HUES64 (cell line): ENCODE results near the gene PPIB.

ENCODE experiments used
- H3K27ac ChIP-seq: 2 replicates; pipeline ENCODE4 v1.7.0; 2013; ENCODE audit warnings: low read depth, low read length, inconsistent platforms
- H3K27me3 ChIP-seq: 2 replicates; pipeline ENCODE4 v1.6.1; 2013; ENCODE audit warnings: mild to moderate bottlenecking, low read length; ENCODE audit not compliant: insufficient read depth
- H3K36me3 ChIP-seq: 2 replicates; pipeline ENCODE4 v1.6.1; 2013; ENCODE audit warnings: mild to moderate bottlenecking, low read length; ENCODE audit not compliant: insufficient read depth
- H3K4me1 ChIP-seq: 2 replicates; pipeline ENCODE4 v1.6.1; 2013; ENCODE audit warnings: mild to moderate bottlenecking, low read length, moderate library complexity; ENCODE audit not compliant: insufficient read depth
- H3K4me3 ChIP-seq: 2 replicates; pipeline ENCODE4 v1.5.1; 2013; ENCODE audit warnings: mild to moderate bottlenecking, low read length, moderate library complexity
- H3K9ac ChIP-seq: 2 replicates; pipeline ENCODE4 v1.6.1; 2013; ENCODE audit warnings: mild to moderate bottlenecking, low read depth, low read length
- H3K9me3 ChIP-seq: 2 replicates; pipeline ENCODE4 v1.6.1; 2013; ENCODE audit warnings: low read depth, low read length; ENCODE audit not compliant: insufficient read depth
- WGBS: fragments of 150-250, 120-280 bp; methylation state at CpG from one replicate; pipeline ENCODE4 v1.1.7; 2013; ENCODE audit warnings: missing lambda C conversion rate; 5-methylcytosine and 5-hydroxymethylcytosine counted together

The PPIB gene

GRCh38 chr15:64146885-64147681 is 15.7 kb downstream of the PPIB start:
- Histone ChIP-seq H3K4me3 (no peak overlapping the region), H3K27me3 (peaks cover 10% of the 10 kb centered on the region), H3K9me3 (no peaks in the 10 kb centered on the region), H3K36me3 (0 out of 2 replicates have a peak, but pooled peaks cover 3% of the 10 kb centered on the region), H3K27ac (no peak overlapping the region), H3K9ac (no peak overlapping the region), H3K4me1 (no peaks in the 10 kb centered on the region)
- 88% methylated on average over 26 of the region's 26 CpGs for WGBS

DNA sequence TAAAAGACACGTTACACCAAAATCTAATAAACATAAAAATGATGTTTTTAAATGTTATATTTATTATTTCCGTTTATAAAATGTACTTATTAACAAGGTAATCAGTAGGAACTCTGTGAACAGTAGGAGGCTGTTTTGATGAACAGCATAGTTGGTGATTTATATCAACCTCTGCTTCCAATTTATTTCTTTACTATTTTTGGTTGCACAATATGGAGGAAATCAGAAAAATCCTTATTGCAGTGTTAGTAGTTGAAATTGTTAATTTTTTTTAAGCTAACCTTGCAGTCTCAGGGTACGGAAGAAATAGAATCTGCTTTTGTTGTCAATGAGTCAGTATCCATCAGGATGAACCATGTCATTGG is 16.3 kb downstream of the PPIB start:
- WGBS = 91% methylated on average over 1 of the region's 3 CpGs
- no peaks in the 10 kb centered on the region for H3K9me3 ChIP-seq
- no peak overlapping the region for H3K9ac ChIP-seq
- peaks cover 4% of the 10 kb centered on the region; the same call in 1 of the 2 replicates for H3K27me3 ChIP-seq
- no peak overlapping the region for H3K4me3 ChIP-seq
- no peak overlapping the region for H3K27ac ChIP-seq
- no peaks in the 10 kb centered on the region for H3K4me1 ChIP-seq
- H3K36me3 ChIP-seq = 0 out of 2 replicates have a peak, but pooled peaks cover 3% of the 10 kb centered on the region

DNA sequence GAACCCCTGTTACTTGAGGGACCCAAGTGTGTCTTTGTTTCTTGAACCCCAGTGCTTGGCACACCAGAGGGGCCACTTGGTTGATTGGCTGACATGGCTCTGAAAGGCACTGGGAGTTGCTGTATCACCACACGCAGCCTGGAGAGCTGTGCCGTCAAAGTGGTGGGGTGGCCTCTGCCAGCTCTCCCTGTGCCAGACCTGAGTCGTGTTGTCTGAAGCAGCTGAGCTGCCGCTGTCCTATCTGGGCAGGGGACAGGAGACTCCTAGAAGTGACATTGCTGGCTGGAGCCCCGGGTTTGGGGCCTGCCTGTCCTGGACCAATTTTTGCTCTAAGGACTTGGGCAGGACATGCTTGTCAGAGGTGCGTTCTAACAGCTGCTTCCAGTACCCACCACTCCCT is 16.8 kb downstream of the PPIB start:
- H3K9ac ChIP-seq = no peak overlapping the region
- H3K36me3 ChIP-seq = 0 out of 2 replicates have a peak, but pooled peaks cover 3% of the 10 kb centered on the region
- 92% methylated on average over 6 of the region's 6 CpGs for WGBS
- H3K27me3 ChIP-seq = peaks cover 3% of the 10 kb centered on the region; the same call in 1 of the 2 replicates
- no peaks in the 10 kb centered on the region for H3K4me1 ChIP-seq
- H3K4me3 ChIP-seq = no peak overlapping the region
- no peak overlapping the region for H3K27ac ChIP-seq
- H3K9me3 ChIP-seq = no peaks in the 10 kb centered on the region

DNA sequence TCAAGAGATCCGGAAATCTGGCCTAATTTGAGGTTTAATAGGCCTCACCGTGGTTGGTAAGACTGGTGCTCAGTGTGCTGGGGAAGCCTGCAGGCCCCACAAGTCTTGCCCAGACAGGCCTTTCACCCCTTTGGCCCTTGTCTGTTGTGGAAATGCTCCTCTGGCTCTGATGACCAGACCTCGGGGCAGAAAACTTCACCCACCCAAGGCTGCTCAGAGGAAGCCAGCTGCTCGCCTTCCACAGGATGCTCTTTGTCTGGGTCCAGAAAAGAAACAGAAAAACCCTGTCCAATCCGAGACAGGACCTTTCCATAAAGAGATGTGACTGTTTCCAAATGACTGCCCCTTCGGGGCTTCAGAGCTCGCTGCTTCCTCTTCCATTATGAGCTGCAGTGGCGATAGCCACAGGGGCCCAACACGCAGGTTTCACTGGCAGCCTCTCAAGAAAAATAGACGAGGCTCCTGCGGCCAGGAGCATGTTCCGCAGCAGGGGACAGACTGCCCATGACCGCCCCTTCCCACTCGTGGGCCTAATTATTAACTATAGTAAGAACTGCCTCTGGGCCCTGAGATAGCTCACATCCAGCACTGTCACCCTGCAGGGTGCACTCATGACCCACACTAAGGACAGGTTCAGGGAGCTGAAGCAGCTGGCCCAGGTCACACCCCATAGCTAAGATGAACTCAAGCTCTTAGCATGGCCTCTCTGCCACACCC is 18.1 kb downstream of the PPIB start:
- no peak overlapping the region for H3K9ac ChIP-seq
- WGBS = 91% methylated on average over 14 of the region's 14 CpGs
- H3K27me3 ChIP-seq = no peaks in the 10 kb centered on the region
- H3K9me3 ChIP-seq = no peaks in the 10 kb centered on the region
- no peak overlapping the region for H3K27ac ChIP-seq
- H3K4me3 ChIP-seq = no peak overlapping the region
- H3K4me1 ChIP-seq = no peaks in the 10 kb centered on the region
- H3K36me3 ChIP-seq = 0 out of 2 replicates have a peak, but pooled peaks cover 3% of the 10 kb centered on the region

- Histone ChIP-seq H3K4me1 (no peaks in the 10 kb centered on the region), H3K4me3 (no peak overlapping the region), H3K27ac (no peak overlapping the region), H3K27me3 (no peaks in the 10 kb centered on the region), H3K9ac (no peak overlapping the region), H3K9me3 (no peaks in the 10 kb centered on the region), H3K36me3 (0 out of 2 replicates have a peak, but pooled peaks cover 3% of the 10 kb centered on the region)
- 89% methylated on average over 8 of the region's 8 CpGs for WGBS
These were observed 18.6 kb downstream of the PPIB start for GRCh38 chr15:64144192-64144564.

- no peaks in the 10 kb centered on the region for H3K4me1 ChIP-seq
- H3K27ac ChIP-seq = no peak overlapping the region
- H3K27me3 ChIP-seq = no peaks in the 10 kb centered on the region
- H3K36me3 ChIP-seq = peaks cover 10% of the 10 kb centered on the region; the same call in 1 of the 2 replicates
- no peaks in the 10 kb centered on the region for H3K9me3 ChIP-seq
- no peak overlapping the region for H3K9ac ChIP-seq
- H3K4me3 ChIP-seq = no peak overlapping the region
- 85% methylated on average over 6 of the region's 6 CpGs for WGBS
These were observed 19.5 kb downstream of the PPIB start for GRCh38 chr15:64143276-64143675.

GRCh38 chr15:64141798-64142512 is 20.9 kb downstream of the PPIB start:
- Histone ChIP-seq H3K4me3 (no peak overlapping the region), H3K27me3 (no peaks in the 10 kb centered on the region), H3K9ac (no peak overlapping the region), H3K27ac (no peak overlapping the region), H3K4me1 (no peaks in the 10 kb centered on the region), H3K9me3 (no peaks in the 10 kb centered on the region), H3K36me3 (peaks cover 23% of the 10 kb centered on the region)
- WGBS = 93% methylated on average over 8 of the region's 8 CpGs

GRCh38 chr15:64138331-64138941 is 24.4 kb downstream of the PPIB start:
- Histone ChIP-seq H3K9me3 (no peaks in the 10 kb centered on the region), H3K9ac (no peak overlapping the region), H3K36me3 (peaks cover 44% of the 10 kb centered on the region), H3K4me3 (no peak overlapping the region), H3K27ac (no peak overlapping the region), H3K27me3 (no peaks in the 10 kb centered on the region), H3K4me1 (no peaks in the 10 kb centered on the region)
- WGBS = 89% methylated on average over 4 of the region's 4 CpGs

- H3K27me3 ChIP-seq = no peaks in the 10 kb centered on the region
- H3K9me3 ChIP-seq = no peaks in the 10 kb centered on the region
- H3K4me3 ChIP-seq = no peak overlapping the region
- peaks cover 52% of the 10 kb centered on the region for H3K36me3 ChIP-seq
- H3K27ac ChIP-seq = no peak overlapping the region
- WGBS = 80% methylated on average over 7 of the region's 8 CpGs
- no peaks in the 10 kb centered on the region for H3K4me1 ChIP-seq
- H3K9ac ChIP-seq = no peak overlapping the region
These were observed 25.5 kb downstream of the PPIB start for GRCh38 chr15:64137226-64137833.

GRCh38 chr15:64136347-64136746 is 26.5 kb downstream of the PPIB start:
- no peak overlapping the region for H3K9ac ChIP-seq
- H3K36me3 ChIP-seq = peaks cover 62% of the 10 kb centered on the region
- H3K4me3 ChIP-seq = no peak overlapping the region
- no peak overlapping the region for H3K27ac ChIP-seq
- H3K27me3 ChIP-seq = no peaks in the 10 kb centered on the region
- 92% methylated on average over 7 of the region's 7 CpGs for WGBS
- H3K4me1 ChIP-seq = no peaks in the 10 kb centered on the region
- H3K9me3 ChIP-seq = no peaks in the 10 kb centered on the region
